Activated CD4-positive, alpha-beta T cell treated with anti-CD3 and anti-CD28 coated beads, Interleukin-2, amount 50 U/mL, for 16 hours (primary cell): ENCODE data around the gene MBD5.
"Not testable (repeated sequence)": the region's sequence is repeated elsewhere in the genome, so short reads cannot be mapped to it uniquely, and the experiment has no call there.

Experiments used
- DNase-seq: peaks from one replicate; pipeline ENCODE4 v3.0.0-alpha.2; 2020

The MBD5 gene

DNA sequence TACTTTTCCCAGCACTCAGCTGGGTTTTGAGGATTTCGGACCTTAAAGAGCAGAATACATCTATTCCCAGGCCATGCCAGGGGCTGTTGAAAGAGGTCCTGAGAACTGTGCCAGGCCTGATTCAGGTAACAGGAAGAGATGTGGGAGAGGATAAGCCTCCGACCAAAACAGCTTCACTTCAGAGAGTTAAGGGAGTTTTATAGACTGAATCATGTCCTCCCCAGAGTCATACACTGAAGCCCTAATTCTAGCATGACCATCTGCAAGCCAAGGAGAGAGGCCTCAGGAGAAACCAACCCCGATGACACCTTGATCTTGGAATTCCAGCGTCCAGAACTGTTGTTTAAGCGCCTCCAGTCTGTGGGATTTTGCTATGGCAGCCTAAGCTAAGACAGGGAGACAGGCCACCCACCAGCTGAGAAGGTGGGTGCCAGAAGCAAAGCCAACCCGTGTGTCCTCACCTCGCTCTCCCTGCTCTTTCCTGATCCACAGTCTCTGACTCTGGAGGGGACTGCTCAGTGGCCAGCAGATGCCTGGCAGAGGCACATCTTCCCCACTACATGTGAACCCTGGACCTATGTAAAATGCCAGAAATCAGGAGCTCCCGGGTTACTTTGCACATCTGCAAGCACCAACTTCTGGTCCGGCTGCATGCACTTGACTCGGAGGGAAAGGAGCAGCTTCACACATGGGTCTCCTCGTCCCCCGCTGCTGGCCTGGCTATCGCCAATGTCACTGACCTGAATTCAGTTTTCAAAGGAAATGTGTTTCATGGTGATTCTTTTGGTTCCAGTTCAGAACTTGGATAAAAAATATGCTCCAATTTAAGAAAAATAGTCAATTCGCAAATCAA lies 506.8 kb downstream of the MBD5 start:
- DNase-seq: no peak

DNA sequence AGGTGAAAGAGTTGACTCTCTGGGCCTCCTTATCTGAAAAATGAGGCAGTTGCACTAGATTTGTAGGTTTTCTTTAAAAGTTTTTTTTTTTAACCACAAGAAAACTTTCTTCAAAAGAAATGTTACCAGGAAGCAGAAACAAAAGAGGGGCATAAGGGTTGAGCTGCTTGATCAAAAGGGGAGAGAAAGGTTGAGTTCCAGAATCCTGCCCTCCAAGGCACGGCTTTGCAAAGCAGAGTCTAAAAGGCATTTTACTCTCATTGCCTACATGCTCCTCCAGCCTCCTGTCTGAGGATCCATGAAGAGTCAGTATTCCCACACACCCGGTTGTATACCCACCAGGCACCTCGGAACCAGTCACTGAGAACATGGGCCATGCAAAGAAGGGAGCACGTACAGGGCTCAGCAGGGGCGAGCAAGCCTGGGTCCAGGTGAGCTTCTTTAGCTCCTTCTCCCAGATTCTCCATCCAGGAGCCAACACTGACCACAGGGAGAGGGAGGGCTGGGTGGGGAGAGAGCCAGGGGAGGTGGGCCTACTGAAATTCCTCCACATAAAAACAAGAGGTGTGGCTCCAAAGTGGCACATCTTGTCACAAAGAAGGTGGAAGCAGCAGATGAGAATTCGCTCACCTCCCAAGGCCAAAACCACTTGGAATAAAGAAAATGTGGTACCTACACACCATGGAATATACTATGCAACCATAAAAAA lies 507.6 kb downstream of the MBD5 start:
- peak; percentile 36 for DNase-seq

DNA sequence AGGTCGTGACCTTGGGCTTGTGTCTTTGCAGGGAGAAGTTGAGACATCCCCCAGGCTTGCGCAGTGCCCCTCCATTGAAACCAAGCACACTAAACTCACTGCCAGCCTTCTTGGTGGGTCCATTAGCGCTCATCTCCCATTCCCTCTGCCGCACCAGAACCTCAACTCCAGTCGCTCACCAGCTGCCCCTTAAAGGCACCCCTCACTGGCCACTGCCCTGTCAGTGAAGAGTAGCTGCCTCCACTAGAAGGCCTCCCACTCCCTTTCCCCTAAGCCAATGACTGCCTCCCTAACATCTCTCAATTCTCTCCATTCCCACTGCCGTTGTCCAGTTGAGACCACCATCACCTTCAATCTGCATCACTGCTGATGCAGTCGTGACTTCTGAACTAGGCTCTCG lies 508.9 kb downstream of the MBD5 start:
- no peak for DNase-seq

DNA sequence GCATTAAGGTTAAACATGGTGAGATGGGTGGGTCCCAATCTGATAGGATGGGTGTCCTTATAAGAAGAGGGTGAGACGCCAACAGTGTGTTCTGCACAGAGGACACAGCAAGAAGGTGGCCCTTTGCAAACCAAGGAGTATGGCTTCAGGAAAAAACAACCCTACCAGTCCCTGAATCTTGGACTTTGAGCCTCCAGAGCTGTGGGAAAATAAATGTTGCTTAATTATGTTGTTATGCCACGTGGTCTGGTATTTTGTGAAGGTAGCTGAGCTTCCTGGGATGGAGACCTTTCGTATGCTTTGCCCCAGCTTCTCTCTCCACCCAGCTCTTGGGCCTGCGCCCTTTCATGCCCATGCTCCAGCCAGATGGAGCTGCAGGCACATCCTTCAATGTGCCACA lies 509.5 kb downstream of the MBD5 start:
- DNase-seq: no peak

DNA sequence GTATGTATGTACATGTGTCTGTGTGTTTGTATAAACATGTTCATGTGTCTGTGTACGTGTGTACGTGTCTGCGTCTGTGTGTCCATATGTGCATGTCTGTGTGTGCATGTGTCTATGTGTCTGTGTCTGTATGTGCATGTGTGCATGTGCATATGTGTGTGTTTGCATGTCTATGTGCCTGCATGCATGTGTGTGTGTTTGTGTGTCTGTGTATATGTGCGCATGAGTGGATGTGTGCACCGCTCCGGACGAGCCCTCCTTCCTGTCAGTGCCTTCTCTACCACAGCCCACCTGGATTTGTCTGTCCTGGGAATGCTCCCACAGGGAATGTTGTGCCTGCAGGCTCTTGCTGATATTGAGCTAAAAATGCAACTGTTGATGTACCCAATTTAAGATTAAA lies 510.3 kb downstream of the MBD5 start:
- DNase-seq: no peak

DNA sequence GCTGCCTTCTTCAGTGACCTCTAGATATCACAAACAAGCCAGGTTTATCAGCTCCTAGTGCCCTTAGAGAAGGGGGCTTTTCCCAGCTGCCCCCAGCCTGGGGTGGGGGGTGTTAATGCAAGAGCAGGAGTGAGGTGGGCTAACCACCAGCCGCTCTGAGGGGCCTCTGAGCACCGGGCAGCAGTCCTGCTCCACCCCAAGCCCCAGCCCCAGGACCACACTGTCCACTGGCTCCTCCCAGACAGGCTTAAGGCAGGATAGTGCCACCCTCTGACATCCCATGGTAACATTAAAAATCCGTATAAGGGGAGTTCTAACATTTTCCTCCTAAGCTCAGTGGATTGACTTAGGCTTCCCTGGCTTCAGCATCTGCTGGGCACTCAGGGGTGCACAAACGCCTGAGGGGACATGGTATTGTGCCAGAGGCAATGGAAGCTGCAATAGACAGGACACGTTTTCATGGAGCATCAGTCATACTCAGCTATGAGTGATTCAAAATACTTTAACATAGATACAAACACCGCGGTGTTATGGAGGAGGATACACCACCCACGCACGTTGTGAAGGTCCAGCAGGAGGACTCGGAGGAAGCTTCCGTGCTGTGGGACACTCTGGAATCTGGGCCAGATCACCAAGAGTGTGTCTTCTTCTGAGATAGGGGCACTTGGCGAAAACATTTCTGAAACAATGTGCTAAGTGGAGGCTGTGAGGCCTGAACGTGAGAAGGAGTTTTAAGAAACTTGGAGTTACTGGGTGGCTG lies 511.0 kb downstream of the MBD5 start:
- DNase-seq: no peak

DNA sequence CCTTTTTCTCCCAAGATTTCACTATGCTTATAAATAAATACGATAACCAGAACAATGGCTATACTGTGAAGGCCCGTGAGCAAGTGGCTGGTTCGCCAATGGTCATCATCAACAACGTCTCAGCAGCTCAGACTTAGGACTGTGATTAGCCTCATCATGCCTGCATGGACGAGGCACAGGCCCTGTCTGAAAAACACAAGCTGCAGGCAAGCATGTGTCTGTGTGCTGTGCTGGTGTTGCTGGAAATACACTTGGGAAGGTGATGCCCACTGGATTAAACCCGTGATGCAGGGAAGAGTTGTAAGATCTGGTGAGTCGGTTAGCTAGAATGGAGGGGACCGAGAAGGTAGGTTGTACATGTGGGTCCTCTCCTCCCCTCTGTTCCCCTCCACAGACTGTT lies 512.1 kb downstream of the MBD5 start:
- DNase-seq: no peak

DNA sequence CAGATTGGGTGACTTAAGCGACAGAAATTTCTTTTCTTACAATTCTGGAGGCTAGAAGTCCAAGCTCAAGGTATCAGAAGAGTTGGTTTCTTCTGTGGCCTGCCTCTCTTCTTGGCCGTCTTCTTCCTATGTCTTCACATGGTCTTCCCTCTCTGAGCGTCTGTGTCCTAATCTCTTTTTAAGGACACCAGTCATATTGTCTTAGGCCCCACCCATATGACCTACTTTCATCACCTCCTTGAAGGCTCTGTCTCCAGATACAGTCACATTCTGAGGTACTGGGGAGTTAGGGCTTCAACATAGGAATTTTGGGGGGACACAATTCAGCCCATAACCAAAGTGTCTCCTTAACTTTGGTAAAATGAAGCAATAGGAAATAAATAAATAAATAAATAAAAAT lies 512.8 kb downstream of the MBD5 start:
- no peak for DNase-seq

DNA sequence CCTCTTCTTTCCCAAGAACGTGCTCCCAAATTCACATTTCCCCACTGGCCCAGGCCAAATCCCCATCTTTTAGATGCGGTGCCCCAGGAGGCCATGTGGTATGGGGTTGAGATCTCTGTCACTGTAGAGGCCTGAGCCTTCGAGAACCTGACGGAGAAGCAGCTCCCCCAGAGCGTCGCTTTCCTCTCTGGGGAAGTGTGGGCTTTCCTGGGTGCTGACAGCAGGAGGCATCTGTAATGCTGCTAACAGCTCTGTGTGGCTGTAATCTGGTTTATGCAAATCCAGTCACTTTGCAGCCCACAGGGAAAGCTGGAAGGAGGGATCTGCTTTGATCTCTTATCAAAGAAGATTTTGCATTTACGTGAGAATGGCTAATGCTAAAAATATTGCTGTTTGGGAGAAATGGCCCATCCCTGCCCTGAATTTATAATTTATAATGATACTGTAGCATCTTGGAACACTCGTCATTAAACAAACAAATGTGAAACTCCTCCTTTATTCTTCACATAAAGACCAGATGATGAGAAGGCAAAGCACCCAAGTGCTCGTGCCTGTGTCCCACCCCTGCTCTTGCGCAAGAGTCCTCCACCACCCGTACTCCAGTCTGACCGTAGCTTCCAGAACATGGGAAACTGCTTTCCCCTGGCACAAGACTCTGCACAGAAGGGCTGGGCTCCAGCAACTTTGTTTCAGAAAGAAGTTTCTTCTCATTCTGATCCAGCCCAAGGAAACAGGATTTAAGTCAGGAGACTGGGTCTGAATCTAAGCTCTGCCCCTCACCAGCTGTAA lies 513.7 kb downstream of the MBD5 start:
- DNase-seq: no peak

DNA sequence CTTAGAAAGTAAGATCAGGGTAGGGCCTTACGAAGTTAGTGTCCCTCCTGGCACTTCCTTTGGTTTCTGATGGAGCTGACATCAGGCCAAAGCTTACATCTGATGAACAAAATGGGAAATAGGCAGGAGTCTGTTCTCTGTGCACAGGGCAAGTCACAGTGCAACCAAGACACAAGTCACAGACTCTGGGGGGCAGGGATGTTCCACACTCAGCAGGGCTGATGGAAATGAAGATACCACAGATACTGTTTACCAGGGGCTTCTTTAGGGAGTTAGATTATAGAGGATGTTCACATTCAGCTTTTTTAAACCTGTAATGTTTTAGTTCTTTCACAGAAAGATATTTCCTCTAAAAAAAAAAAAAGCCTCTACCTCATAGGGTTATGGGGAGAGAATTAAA lies 517.5 kb downstream of the MBD5 start:
- DNase-seq: no peak

DNA sequence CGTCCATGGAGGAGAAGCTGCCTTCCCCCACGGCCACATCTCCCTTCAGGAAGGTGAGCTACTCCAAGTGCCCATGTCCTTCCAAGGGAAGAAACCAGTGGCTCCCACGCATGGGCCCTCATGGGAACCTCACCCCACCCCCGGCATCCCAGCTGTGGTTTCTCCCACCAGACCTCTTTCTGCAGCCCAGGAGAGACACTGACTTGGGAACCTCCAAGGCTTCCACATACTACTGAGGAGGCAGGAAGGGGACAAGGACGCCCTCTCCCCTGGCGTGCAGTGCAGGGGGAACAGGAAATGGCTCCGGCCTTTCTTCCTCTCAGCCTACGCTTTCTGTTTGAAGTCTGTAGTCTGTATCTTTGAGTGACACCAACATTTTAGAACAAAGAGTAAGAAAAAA lies 519.1 kb downstream of the MBD5 start:
- DNase-seq: peak; percentile 30

DNA sequence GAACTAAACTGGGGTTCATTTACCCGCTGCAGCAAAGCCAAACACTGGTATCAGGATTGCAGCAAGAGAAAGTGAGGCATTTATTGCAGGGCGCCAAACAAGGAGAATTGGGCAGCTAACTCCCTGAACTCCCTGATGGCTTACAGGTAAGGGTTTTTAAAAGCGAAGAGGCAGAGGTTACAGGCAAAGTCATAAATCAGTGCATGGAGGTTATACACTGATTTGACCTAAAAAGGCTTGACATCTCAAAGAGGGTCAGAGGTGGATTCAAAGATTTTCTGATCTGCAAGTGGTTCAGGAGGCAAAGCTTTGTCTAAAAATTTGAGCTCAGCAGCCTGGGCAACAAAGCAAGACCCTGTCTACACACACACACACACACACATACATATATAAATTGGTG lies 520.9 kb downstream of the MBD5 start:
- no peak for DNase-seq

DNA sequence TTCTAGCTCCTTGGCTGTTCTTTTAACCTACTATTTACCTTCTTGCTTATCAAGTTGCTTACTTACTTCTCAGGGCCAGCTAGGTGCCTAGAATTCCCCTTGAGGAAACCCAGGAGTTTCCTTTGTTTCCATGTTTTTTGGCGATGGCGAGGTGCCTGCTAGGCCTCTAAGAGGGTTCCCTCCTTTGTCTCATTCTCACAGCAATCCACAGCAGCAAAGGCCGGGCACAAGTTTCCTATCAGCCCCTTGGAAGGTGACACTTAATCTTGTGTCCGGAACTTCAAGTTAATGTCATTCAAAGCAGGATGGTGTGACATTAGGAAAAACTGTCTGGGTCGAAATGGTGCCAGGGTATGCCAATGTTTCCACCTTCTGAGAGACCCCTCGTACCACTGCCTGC lies 521.7 kb downstream of the MBD5 start:
- DNase-seq: no peak

DNA sequence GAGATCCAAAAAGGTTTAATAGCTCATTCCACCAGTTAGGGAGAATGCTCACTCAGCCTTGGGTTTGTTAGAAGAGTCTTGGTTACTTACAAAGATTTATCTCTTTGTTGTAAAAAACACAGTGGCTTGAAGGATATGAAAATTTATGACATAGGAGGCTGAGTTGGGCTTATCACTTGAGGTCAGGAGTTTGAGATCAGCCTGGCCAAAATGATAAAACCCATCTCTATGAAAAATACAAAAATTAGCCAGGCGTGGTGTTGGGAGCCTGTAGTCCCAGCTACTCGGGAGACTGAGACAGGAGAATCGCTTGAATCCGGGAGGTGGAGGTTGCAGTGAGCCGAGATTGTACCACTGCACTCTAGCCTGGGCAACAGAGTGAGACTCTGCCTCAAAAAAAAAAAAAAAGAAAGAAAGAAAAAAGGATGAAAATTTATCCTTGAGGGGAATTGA lies 522.2 kb downstream of the MBD5 start:
- not testable (repeated sequence) for DNase-seq

DNA sequence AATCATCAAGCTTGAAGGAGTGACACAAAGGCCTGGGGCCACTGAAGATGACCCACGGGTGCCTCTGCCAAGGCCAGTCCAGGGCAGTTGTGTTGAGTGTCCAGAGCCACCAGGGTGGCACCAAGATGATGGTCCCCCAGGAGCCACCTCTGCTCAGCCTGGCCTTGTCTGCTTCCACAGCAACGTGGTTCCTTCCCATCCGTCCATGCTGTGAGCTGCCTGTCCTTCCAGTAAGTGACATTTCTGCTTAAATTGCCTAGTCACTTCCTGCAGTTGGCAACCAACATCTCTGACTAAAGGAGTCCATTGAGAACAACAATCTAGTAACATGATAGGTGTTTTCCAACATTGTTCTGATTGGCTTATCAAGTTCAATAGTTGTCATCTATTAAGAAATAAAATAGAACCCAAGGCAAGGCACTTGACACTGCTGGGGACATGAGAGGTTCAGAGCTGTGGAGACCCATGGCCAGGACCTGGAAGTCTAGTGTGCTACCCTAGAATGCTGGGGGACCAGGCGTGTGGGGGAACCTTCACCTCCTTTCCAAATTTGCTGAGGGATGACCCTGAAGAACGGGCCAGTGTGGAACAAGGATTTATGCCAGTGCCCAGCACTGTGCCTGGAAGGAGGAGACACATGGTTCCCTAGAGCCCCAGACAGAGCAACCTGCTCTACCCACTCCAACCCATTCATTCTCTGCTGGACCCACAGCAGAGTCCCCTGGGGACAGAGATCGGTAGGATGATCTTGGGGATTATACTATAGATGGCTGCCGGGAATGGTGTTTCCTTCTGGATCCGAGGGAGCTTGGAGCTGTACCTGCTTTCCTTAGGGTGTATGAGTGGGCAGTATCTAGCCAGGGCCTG lies 524.7 kb downstream of the MBD5 start:
- DNase-seq: peak; percentile 45

DNA sequence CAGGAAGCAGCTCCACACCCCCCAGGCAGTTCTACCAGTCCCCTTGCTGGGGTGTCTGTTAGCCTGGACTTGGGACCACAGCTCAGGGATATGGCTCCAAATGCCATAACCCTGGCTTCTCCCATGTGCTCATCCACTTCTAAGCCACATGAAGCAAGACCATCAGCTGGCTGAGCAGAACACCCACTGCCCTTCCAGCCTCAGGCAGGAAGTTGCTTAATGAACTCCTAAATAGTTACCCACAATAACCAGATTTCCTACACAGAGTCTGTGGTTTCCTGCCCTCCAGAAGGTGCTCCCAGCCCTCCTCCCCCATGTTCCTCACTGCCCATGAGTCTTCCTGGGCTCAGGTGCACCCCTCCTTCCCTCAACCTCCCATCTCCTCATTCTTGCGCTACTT lies 525.4 kb downstream of the MBD5 start:
- DNase-seq: no peak

DNA sequence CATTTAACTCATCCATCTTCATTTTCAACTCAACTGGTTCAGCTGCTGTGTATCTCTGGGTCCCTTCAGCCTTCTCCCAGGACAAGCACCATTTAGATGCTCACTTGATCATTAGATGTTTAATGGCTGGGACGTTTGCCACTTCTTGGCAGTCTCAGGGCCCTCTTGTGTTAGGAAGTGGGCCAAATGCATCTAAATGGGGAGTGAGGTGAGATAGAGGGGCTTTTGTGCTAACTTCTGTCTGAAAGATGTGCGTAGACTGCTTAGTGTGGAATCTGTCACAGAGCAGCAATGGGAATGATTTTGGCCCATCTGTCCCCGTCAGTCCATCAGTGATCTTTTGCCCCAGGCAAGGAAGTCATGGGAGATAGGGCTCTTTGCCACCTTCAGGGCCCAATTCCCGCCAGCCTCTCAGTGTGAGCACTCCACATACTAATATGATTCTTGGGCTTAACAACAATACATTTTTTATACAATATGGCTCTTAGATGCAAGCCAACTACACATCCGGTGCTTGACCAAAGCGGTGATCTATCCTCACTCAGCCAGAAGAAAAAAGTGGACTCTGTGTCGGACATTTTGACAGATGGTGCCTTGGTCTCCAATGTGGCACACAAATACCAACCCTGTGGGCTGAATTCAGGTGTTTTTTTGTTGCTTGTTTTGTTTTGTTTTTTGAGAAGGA lies 528.0 kb downstream of the MBD5 start:
- DNase-seq: no peak

DNA sequence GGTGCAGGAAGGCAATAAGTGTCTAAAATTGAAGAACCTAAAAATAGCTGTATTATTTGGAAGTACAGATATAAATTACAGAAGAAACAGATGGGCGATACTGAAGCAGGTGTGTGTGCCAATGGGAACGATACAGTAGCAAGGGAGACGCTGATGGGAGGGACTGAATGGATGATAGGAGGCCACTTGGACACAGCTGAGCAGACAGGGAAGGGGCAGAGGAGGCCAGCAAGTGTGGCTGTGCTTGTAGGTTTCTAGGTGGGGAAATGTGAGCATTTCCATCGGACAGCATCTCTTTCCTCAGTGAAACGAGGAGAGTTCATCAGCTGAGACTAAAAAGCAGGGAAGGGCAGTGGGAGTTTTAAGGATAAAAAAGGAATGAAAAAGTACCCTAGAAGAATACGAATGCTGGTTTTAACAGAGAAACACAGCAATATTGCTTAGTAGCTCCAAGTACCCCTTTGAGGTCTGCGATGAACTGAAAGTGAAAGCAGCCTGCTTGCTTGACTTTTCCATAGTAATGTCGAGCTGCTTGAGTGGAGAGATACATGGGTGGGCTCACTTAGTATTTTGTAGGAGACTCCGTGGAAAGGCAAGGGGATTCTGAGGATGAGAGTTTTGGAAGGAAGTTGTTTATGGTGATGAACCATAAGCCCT lies 531.9 kb downstream of the MBD5 start:
- DNase-seq: peak; percentile 35

DNA sequence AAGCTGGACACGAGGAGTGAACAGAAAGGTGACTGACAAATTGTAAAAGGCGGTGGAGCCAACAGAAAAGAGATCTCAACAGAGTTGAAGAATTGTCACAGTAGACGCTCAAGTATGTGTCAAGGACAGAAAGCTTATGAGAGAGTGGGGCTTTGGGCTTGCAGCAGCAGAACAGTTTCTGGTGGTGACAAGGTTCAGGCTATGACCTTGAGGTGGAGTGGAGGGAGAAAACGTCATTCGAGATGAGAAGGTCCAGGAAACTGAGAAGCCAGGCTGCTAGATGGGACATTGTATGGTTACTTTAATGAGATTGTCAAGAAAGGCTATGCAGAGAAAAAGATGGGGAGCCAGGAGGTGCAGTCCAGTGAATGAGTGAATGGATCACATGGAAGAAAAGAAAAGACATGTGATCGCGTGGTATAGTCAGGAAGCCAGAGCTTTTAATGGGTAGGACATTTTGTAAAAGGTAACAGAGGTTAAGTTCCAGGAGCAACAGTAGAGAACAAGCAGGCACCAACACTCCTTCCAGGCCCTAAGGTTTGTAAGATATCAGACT lies 532.5 kb downstream of the MBD5 start:
- DNase-seq: peak; percentile 8
